Kidney (tissue), 14 donors: ENCODE results near the gene ANO2. TPM values are rescaled to one million over a fixed set of nuclear protein-coding genes. Genes with fewer than 3 reads are reported as not detected.

Experiments used
- DNase-seq, 5 donors: peaks; one replicate each; pipeline ENCODE4 v3.0.0-alpha.2; 2013 to 2020
- FAIRE-seq: peaks from 2 replicates; lab custom pipeline; 2012; peaks lifted over from hg19 to GRCh38; lab: Jason Lieb, UNC
- H3K27ac ChIP-seq, 2 donors: one replicate each; pipeline ENCODE4 v1.7.0; 2013; ENCODE audit warnings: low read depth in 2 of 2, low read length in 2 of 2, inconsistent platforms in 1 of 2
- H3K27me3 ChIP-seq: one replicate; pipeline ENCODE4 v1.7.1; 2013; ENCODE audit warnings: low read length, inconsistent platforms; ENCODE audit not compliant: control insufficient read depth, insufficient read depth
- H3K36me3 ChIP-seq, 3 donors: one replicate each; pipeline versions ENCODE4 v1.7.0 to v1.7.1; 2013; ENCODE audit warnings: low read length in 3 of 3, control low read depth in 1 of 3, inconsistent platforms in 1 of 3; ENCODE audit not compliant: insufficient read depth in 3 of 3, control insufficient read depth in 2 of 3
- H3K4me1 ChIP-seq, 3 donors: one replicate each; pipeline versions ENCODE4 v1.7.0 to v1.7.1; 2013; ENCODE audit warnings: low read length in 3 of 3, inconsistent platforms in 1 of 3, low read depth in 1 of 3; ENCODE audit not compliant: control insufficient read depth in 2 of 3, insufficient read depth in 2 of 3
- H3K4me3 ChIP-seq, 3 donors: one replicate each; pipeline versions ENCODE4 v1.7.0 to v1.8.1; 2013; ENCODE audit warnings: low read length in 3 of 3, control low read depth in 1 of 3, inconsistent platforms in 1 of 3
- H3K9ac ChIP-seq, 3 donors: one replicate each; pipeline versions ENCODE4 v1.7.0 to v1.7.1; 2013; ENCODE audit warnings: low read length in 3 of 3, control low read depth in 1 of 3, inconsistent platforms in 1 of 3
- H3K9me3 ChIP-seq, 3 donors: one replicate each; pipeline versions ENCODE4 v1.7.0 to v1.7.1; 2013; ENCODE audit warnings: low read length in 3 of 3, control low read depth in 1 of 3, inconsistent platforms in 1 of 3; ENCODE audit not compliant: control insufficient read depth in 2 of 3, insufficient read depth in 1 of 3
- CTCF ChIP-seq: IDR thresholded peaks from 3 replicates; pipeline ENCODE4 v1.5.1; 2012; ENCODE audit warnings: mild to moderate bottlenecking, moderate library complexity, borderline replicate concordance; ENCODE audit not compliant: insufficient read depth; ENCODE audit errors: extremely low read depth
- intact Hi-C: fragments of 100-400 bp; cut with DNase I; formaldehyde crosslinking; loops from one replicate; pipeline ENCODE4 v1.11.1; 2022
- polyA plus RNA-seq: library from polyadenylated mRNA; stranded (reverse); fragments of 350-450 nt; fragmentation: Illumina TruSeq; extraction: RNeasy Lipid Tissue Mini Kit (QIAGEN cat#74804); gene quantifications from one replicate; pipeline ENCODE4 v1.2.3, GENCODE V29; 2014; ENCODE audit warnings: low read depth, low replicate concordance; ENCODE audit not compliant: insufficient read depth
- total RNA-seq: library from RNA; stranded (reverse); fragmentation: NEBNext Ultra II Directional; extraction: Animal tissue kit (Norgen Biotek cat#: 25700); gene quantifications from one replicate; pipeline ENCODE4 v1.2.1, GENCODE V29; 2021
- donor health status: control.
- donor health status: control.
- donor health status: control.
- donor health status: control.
- donor health status: control.
- donor health status: DM: yes; HTN: yes; CAD: no.
- donor health status: Normal renal cell carcinoma (clear cell type).

ANO2 gene
- total and polyA plus RNA-seq, 2 donors from 2014 or later, result 0.34 to 4.4 TPM

DNA sequence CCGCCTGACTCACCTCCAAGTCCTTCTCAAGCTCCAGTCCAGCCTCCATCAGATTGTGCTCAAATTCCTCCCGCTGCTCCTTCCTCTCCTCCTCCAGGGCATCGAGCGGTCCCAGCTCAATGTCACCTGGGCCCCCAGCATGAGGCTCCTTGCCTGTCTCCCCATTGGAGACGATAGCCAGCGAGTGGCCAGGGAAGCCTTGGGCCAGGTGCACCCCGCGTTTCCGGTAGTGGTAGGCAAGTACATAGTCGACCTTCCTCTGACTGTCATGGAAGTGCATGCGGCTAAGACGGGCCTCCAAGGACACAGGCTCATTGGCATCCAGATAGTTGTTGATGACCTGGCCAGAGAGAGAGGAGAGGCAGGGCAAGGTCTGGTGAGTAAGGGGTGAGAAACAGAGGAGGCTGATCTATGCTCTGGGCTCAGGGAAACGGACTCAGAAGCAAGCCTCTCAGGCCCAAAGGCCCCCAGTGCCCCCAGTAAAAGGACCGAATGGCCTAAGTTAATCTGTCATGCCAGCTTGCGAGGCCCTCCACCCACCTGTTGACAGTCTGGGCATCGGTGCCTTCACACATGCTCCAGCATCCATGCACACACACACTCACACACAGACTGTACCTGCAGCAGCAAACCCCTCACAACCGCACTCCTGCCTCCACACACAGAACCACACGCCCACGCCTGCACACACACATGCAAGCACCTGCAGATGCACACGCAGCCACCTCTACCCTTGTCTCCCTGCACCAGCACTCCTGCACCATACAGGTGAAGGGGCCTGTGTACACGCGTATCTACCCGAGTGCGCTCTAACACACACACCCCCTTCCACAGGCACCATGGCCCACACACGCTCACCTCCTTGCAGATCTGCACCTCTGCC, 23.8 kb downstream of the ANO2 start:
- Histone ChIP-seq H3K27me3 (no peaks in the 10 kb centered on the region), H3K36me3 (no peaks in the 10 kb centered on the region), H3K27ac (no peak overlapping the region), H3K9me3 (no peaks in the 10 kb centered on the region), H3K9ac (no peak overlapping the region), H3K4me3 (no peak overlapping the region), H3K4me1 (no peaks in the 10 kb centered on the region)
- no peak for TF ChIP-seq CTCF
- FAIRE-seq (no peak), DNase-seq (no peak)
- intact Hi-C loops, result no loop called here

- Histone ChIP-seq H3K9me3 (no peaks in the 10 kb centered on the region), H3K27ac (no peak overlapping the region), H3K4me1 (no peaks in the 10 kb centered on the region), H3K27me3 (no peaks in the 10 kb centered on the region), H3K36me3 (no peaks in the 10 kb centered on the region), H3K4me3 (no peak overlapping the region), H3K9ac (no peak overlapping the region)
- TF ChIP-seq CTCF, result no peak
- DNase-seq (no peak), FAIRE-seq (no peak)
- intact Hi-C loops, result no loop called here
Measured at GRCh38 chr12:5916785-5917290, 28.2 kb downstream of the ANO2 start.

DNA sequence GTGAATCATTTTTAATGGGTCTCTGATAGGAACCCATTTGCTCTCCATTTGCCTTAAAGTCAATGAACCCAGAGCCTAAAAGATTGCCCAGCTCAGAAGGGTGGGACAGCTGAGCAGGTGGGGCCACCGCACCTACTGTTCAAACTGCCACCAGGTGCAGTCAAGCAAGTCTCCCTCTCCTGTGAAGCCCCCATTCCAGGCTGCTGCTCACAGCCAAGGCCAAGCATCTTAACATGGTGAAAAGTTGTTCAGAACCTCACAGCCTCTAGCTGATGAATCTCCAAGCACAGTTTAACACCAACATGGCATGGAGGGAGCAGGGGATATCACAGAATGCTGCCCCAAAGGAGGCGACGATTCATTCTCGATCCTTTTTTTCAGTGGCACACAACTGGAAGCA, 29.5 kb downstream of the ANO2 start:
- H3K9me3 ChIP-seq, result no peaks in the 10 kb centered on the region
- FAIRE-seq (no peak), DNase-seq (no peak)
- no peaks in the 10 kb centered on the region for H3K27me3 ChIP-seq
- H3K4me3 ChIP-seq, result no peak overlapping the region
- H3K9ac ChIP-seq, result no peak overlapping the region
- no peaks in the 10 kb centered on the region for H3K4me1 ChIP-seq
- intact Hi-C loops, result no loop called here
- no peaks in the 10 kb centered on the region for H3K36me3 ChIP-seq
- no peak overlapping the region for H3K27ac ChIP-seq
- no peak for TF ChIP-seq CTCF
